Measurements from ENCODE around the gene TP53BP2. TPM values are rescaled to one million over a fixed set of nuclear protein-coding genes. Genes with fewer than 3 reads are reported as not detected.
A peak's percentile ranks its signal among the peaks of the same experiment; 100 is the strongest.
"Not testable (repeated sequence)": the region's sequence is repeated elsewhere in the genome, so short reads cannot be mapped to it uniquely, and the experiment has no call there.

Gene TP53BP2
- total RNA-seq, 1 donor from 2014 or later = 35.5 TPM

DNA sequence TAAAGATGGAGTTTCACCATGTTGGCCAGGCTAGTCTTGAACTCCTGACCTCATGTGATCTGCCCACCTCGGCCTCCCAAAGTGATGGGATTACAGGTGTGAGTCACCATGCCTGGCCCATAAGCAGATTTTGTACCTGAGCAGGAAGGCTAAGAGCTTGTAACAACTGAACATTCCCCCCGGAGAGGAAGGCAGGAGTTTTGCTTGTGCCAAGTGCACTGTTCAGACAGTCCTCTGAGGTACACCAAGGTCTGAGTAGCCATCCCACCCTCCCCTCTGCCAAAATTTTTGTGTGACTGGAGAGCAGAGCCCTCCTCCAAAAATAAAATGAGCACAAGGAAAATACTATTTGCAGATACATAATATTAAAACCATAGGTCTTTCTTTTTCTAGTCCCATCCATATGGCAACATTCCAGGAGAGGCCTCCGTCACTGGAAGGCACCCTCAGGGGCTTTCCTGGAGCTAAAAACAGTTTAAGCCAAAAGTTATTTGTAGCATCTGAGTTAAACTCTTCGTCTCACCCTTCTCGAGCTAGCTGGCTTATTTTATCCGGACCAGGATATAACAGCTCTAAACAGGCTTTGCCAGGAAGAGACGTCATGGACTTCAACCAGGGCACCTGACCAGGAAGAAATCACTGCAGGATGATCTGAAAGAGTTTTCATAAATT is 106.2 kb downstream of the TP53BP2 start:
- DNase-seq = peak; percentile 57

DNA sequence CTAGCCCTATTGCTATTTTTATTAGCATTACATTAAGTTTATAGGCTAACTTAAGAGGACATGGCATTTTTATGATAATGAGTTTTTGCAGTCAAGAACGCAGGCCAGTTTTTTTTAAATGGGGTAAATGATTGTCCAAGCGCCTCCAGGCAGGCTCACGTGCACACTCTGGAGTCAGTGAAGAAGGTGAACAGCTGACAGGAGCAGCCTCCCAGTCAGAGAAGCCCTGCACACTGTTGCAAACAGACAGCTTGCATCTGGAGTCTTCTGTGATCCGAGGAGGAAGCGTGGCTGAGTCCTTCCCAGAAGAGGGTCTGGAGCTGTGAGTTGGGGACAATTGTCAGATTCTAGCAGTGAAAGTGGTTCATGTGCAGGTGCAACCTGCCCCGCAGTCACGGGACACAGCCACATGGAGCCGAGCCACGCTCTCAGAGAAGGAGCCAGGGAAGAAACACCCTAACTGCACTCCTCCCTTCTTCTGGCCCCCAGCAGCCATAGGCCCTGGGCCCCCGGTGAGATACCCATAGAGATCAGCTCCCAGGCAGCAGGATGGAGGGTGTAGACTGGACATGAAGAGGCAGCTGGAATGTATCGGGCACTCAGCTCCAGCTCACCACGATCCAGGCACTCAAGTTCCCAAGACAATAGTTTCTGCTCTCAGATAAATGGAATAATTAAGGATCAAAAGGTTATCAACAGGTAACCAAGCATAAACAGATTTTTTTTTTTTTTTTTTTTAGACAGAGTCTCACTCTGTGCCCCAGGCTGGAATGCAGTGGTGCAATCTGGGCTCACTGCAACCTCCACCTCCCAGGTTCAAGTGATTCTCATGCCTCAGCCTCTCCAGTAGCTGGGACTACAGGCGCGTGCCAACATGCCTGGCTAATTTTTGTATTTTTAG is 107.0 kb downstream of the TP53BP2 start:
- DNase-seq = no peak

DNA sequence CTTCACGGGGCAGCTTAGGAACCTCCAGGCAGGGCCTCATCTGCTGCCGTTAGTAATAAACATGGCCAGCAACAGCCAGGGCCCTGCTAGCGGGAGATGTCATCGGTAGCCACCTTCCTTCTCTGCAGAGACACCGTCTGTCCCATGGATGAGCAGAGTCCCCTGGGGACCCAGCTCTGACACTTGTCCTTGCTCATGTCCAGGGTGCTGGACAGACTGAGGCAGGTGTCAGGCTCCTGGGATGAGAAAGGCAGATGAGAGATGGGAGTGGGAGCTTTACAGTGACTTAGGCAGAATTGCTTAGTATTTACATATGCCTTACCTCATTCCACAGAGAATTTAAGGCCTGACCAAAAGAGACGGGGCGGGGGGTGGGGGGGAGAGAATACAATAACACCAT is 108.4 kb downstream of the TP53BP2 start:
- DNase-seq = no peak

DNA sequence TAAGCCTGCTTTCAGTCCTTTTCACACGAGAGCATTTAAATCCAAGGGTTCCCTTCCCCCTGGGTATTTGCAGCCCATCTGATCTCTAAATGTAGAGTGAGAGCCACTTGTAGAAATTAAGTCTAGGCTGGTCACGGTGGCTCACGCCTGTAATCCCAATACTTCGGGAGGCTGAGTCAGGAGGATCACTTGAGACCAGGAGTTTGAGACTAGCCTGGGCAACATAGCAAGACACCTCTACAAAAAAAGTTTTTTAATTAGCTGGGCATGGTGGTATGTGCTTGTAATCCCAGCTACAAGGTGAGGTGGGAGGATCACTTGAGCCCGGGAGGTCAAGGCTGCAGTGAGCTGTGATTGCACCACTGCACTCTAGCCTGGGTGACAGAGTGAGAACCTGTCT is 109.1 kb downstream of the TP53BP2 start:
- DNase-seq = not testable (repeated sequence)

DNA sequence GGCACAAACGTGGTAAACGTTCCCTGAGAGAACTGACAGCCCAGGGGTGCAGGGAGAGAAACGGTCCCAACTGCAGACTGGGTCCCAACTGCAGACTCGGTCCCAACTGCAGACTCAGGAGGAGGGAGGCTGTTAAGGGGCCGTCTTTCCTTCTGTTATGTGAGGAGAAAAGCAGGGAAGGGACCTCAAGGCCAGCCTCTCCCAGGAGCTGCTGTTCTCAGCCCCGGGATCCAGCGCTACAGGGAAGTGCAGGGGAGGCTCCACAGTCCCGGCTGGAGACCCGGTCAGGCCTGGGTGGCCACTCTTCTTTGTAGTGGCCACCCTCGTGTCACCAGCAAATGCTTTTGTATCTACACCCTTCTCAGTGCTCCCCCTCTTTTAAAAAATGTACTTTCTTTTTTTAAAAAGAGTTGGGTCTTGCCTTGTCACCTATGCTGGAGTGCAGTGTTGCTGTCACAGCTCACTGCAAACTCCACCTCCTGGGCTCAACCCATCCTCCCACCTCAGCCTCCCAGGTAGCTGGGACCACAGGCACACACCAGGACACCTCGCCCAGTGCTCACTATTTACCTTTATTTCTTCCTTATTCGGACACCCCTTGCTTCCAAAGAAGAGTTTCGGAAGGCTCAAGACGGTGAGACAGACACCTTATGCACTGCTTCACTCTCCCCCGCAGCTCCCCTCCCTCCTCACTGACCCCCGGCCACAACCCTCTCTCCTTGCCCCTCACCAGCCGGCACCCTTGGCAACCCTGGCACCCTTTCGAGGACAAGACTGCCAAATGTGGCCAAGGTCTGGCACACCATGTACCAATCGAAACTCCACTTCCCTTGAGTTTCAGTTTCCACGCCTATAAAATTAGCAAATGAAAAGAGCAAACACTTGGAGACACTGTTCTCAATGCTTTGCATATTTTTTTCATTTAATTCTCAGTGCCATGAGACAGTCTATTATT is 111.6 kb downstream of the TP53BP2 start:
- DNase-seq = no peak

DNA sequence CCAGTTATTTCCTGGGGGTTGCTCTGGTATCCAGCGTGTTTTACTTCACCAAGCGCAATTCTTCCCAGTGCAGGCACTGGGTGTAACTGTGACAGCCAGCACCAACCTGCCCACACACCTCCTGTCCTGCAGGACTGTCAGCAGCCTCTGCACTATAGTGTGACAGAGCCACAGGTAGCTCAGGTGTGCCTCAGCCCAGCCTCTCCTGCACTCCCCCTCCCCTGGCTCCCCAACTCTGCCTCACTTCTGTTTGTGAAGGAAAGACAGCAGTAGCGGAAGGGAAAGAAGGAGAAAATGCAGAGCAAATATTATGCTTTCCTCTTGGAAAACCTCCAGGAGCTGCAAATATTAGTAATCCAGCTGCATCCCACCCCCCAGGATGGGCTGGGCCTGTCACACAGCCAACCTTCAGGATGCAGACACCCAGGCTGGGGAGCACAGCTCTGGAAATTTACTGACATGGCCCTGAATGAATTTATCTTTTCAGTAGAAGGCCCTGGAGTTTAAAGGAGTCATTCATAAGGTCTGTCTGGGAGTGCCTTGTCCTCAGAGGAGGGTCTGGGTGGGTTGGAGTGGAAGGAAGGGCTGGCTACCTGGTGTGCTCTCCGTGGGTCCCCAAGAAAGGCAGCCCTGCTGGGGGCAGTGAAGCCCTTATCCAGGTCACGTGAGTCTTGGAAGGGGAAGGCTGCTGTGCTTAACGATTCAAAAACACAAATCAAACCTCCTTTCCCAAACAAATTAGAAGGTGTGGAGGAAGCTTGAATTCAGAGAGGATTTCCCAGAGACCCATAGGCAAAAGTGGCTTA is 112.6 kb downstream of the TP53BP2 start:
- DNase-seq = peak; percentile 25

DNA sequence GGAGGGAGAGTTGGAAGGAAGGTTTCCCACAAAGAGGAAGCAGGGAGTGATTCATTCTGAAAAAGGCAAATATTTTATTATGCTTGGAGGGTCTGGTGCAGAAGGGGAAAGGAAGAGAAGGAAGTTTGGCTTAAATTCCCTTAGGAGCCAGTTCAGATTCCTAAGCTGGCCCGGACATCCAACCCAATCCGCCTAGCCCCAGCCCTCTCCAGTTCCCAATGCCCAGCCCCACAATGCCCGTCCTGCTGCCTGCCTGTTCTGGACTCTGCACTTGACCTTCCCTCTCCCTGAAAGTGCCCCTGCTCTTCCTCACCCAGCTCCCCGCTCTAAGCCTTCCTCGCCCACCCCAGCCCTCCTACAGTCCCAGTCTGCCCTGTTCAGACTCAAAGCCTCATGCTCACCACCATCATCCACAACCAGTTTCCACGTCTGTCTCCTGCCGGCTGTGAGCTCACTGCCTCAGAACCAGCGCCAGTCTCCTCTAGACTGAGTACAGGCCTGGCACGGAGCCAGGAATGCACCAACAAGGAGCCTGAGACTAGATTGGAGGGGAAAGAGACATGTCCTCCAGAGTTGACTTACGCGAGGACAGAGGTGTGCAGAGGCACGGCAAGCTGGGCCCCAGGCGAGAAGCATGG is 114.5 kb downstream of the TP53BP2 start:
- DNase-seq = no peak

DNA sequence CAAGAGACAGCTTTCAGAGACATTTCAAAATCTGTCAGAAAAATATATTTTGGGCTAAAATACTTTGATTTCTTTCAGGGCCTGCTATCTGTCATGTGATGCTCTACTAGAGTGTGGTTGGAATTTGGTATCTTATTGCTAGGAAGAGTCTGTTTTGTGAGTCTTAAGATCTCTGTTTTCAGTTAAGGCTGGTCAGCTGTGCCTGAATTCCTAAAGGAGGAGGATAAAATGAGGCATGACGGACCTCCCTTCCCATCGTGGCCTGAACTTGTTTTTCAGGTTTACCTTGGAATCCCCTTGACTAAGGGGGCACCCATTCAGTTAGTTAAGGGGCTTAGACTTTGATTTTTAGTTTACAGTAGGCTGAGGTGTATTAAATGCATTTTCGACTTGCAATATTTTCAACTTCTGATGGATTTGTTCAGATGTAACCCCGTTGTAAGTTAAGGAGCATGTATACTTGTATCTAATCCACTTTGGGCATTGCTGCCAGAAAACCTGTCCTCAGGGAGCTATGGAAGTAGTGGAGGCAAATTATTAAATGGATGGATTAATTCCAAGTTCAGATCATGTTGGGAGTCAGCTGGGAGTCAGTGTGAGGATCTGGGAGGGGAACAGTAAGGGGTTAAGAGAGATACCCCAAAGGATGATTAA is 115.1 kb downstream of the TP53BP2 start:
- DNase-seq = peak; percentile 10

DNA sequence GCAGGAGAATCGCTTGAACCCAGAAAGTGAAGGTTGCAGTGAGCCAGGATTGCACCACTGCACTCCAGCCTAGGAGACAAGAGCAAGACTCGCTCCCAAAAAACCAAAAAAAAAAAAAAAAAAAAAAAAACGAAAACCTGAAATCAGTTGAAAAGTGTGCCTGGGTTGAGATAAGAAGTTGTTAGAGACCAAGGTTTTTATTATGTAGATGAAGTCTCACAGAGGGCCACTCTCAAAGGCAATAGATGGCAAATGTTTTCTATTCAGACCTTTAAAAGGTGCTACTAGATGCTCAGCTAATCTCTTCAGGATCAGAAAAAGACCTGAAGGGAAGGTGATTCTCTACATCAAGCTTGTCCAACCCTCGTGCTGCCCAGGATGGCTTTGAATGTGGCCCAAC is 115.8 kb downstream of the TP53BP2 start:
- no peak for DNase-seq

Other genes with a start within 250 kb of the TP53BP2 start
- 16.4 TPM for gene CAPN8, start 180.2 kb downstream of the TP53BP2 start, total RNA-seq
- gene CAPN2, start 133.4 kb downstream of the TP53BP2 start, total RNA-seq = 81.8 TPM

Data from skin of body (tissue), 2 donors.